Measurements from ENCODE around the gene NME4. TPM values are rescaled to one million over a fixed set of nuclear protein-coding genes. Genes with fewer than 3 reads are reported as not detected.
"Not testable (repeated sequence)": the region's sequence is repeated elsewhere in the genome, so short reads cannot be mapped to it uniquely, and the experiment has no call there.

NME4 gene
- polyA plus RNA-seq, 2 donors = 40.3 to 41.9 TPM

- no peak overlapping the region for H3K4me3 ChIP-seq (ENCODE audit: low read depth in 1 of 2, low read length in 2 of 2)
- H3K4me1 ChIP-seq (ENCODE audit: control insufficient read depth in 2 of 2, insufficient read depth in 2 of 2, low read length in 1 of 2) = peaks cover 0 to 13% of the 10 kb centered on the region in 2 donors
- 89 to 94% methylated on average over 23 of the region's 23 CpGs for WGBS, 2 donors
- H3K27me3 ChIP-seq (ENCODE audit: control insufficient read depth in 1 of 2, insufficient read depth in 2 of 2, low read length in 2 of 2) = no peaks in the 10 kb centered on the region
- H3K9me3 ChIP-seq (ENCODE audit: control insufficient read depth in 2 of 2, insufficient read depth in 1 of 2, low read depth in 1 of 2, low read length in 1 of 2) = no peaks in the 10 kb centered on the region
- no peak overlapping the region for H3K27ac ChIP-seq (ENCODE audit: low read depth in 2 of 2, low read length in 1 of 2)
- peaks cover 0 to 53% of the 10 kb centered on the region in 2 donors for H3K36me3 ChIP-seq (ENCODE audit: control insufficient read depth in 2 of 2, insufficient read depth in 2 of 2, low read length in 1 of 2)
Measured at GRCh38 chr16:375212-375611, 21.8 kb upstream of the NME4 start.

DNA sequence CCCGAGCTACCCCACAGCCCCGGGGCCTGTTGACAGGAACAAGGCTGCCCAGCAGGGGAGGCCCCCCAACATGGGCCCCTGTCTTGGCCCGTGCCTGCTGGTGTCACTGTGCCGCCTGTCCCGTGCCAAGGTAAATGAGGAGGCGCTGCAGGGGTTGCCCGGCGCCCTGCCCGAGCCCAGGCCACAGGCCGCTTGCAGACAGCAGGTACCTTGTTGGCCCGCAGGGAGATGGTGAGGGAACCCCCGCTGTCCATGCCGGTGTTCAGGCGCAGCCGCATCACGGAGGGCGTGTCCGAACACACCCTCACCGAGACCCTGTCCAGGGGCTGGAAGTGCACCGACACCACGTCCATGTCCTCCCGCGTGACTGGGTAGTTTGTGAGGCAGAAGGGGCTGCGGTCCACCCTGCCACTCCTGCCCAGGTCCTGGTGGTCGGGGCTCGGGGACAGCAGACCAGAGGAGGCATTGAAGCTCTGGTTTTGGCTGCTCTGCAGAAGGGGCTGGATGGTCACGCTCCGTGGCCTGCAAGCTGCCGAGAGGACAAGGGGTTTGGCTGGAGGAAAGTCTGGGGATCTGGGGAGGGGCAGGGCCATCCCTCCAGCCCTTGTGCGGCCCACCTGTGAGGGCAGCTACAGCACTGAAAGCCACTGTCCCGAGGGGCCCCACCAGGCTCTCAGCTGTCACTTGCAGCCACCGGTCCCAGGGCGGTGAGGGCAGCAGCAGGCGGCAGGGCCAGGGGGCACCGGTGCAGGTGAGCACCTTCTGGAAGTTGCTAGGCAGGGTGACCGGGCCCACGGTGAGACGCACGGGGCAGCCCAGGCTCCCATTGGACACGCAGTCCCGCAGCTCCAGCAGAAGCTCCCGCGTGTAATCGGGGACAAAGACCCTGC lies 20.8 kb upstream of the NME4 start:
- Histone ChIP-seq H3K9me3 (ENCODE audit: control insufficient read depth in 2 of 2, insufficient read depth in 1 of 2, low read depth in 1 of 2, low read length in 1 of 2) (no peaks in the 10 kb centered on the region), H3K27me3 (ENCODE audit: control insufficient read depth in 1 of 2, insufficient read depth in 2 of 2, low read length in 2 of 2) (no peaks in the 10 kb centered on the region), H3K4me1 (ENCODE audit: control insufficient read depth in 2 of 2, insufficient read depth in 2 of 2, low read length in 1 of 2) (peaks cover 0 to 17% of the 10 kb centered on the region in 2 donors), H3K4me3 (ENCODE audit: low read depth in 1 of 2, low read length in 2 of 2) (no peak overlapping the region), H3K36me3 (ENCODE audit: control insufficient read depth in 2 of 2, insufficient read depth in 2 of 2, low read length in 1 of 2) (peaks cover 0 to 53% of the 10 kb centered on the region in 2 donors), H3K27ac (ENCODE audit: low read depth in 2 of 2, low read length in 1 of 2) (no peak overlapping the region)
- 95% methylated on average over 37 to 44 of the region's 44 CpGs for WGBS, 2 donors

- H3K4me1 ChIP-seq (ENCODE audit: control insufficient read depth in 2 of 2, insufficient read depth in 2 of 2, low read length in 1 of 2) = peaks cover 0 to 17% of the 10 kb centered on the region in 2 donors
Measured at GRCh38 chr16:376817-377418, 20.1 kb upstream of the NME4 start.

DNA sequence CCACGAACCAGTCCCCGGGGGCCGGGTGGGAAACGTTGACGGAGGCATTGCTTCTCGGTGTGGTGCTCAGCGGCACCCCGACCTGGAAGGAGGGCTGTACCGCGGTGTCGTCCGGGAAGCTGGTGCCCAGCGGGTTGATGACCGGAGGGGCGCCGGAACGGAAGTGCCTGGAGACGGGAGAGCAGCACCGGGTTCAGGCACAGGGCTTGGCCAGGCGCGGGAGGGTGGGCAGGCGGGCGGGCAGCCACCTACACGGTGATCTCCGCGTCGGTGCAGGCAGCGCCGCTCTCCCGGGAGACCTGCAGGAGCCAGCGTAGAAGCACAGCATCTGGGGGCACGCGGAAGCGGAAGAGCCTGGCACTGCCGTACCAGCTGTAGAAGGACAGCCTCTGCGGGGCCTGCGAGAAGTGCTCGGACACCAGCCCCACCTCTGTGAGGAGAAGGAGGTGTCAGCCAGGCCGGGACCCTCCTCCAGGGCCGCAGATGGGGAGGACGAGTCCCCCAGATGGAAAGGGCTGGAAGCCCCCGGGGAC lies 19.5 kb upstream of the NME4 start:
- Histone ChIP-seq H3K27me3 (ENCODE audit: control insufficient read depth in 1 of 2, insufficient read depth in 2 of 2, low read length in 2 of 2) (no peaks in the 10 kb centered on the region), H3K27ac (ENCODE audit: low read depth in 2 of 2, low read length in 1 of 2) (no peak overlapping the region), H3K9me3 (ENCODE audit: control insufficient read depth in 2 of 2, insufficient read depth in 1 of 2, low read depth in 1 of 2, low read length in 1 of 2) (no peaks in the 10 kb centered on the region), H3K4me3 (ENCODE audit: low read depth in 1 of 2, low read length in 2 of 2) (no peak overlapping the region), H3K36me3 (ENCODE audit: control insufficient read depth in 2 of 2, insufficient read depth in 2 of 2, low read length in 1 of 2) (peaks cover 0 to 46% of the 10 kb centered on the region in 2 donors), H3K4me1 (ENCODE audit: control insufficient read depth in 2 of 2, insufficient read depth in 2 of 2, low read length in 1 of 2) (peaks cover 0 to 17% of the 10 kb centered on the region in 2 donors)
- WGBS, 2 donors = 92 to 93% methylated on average over 37 to 42 of the region's 42 CpGs

More at GRCh38 chr16:376817-377418, 20.1 kb upstream of the NME4 start:
- H3K9me3 ChIP-seq (ENCODE audit: control insufficient read depth in 2 of 2, insufficient read depth in 1 of 2, low read depth in 1 of 2, low read length in 1 of 2) = no peaks in the 10 kb centered on the region
- H3K36me3 ChIP-seq (ENCODE audit: control insufficient read depth in 2 of 2, insufficient read depth in 2 of 2, low read length in 1 of 2) = peaks cover 0 to 52% of the 10 kb centered on the region in 2 donors
- H3K4me3 ChIP-seq (ENCODE audit: low read depth in 1 of 2, low read length in 2 of 2) = no peak overlapping the region
- no peaks in the 10 kb centered on the region for H3K27me3 ChIP-seq (ENCODE audit: control insufficient read depth in 1 of 2, insufficient read depth in 2 of 2, low read length in 2 of 2)
- H3K27ac ChIP-seq (ENCODE audit: low read depth in 2 of 2, low read length in 1 of 2) = no peak overlapping the region
- WGBS, 2 donors = 91 to 92% methylated on average over 26 of the region's 26 CpGs

DNA sequence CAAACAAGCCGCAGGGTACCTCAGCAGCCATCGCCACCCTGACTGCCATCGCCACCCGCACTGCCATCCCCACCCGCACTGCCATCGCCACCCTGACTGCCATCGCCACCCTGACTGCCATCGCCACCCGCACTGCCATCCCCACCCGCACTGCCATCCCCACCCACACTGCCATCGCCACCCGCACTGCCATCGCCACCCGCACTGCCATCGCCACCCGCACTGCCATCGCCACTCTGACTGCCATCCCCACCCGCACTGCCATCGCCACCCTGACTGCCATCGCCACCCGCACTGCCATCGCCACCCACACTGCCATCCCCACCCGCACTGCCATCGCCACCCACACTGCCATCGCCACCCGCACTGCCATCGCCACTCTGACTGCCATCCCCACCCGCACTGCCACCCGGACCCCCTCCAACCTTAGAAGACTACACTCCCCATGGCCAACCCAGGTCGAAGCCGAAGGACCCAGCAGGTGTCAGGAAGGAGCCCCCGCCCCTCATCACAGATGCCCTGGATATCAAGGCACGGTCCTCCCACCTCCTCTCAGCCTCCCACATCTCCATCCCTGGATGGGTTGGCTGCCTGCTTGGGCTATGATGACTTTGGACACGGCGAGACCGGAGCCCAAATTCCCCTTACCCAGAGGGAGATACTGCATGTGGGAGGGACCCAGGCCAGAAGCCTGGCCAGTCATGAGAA lies 18.7 kb upstream of the NME4 start:
- H3K4me3 ChIP-seq (ENCODE audit: low read depth in 1 of 2, low read length in 2 of 2); H3K27me3 ChIP-seq (ENCODE audit: control insufficient read depth in 1 of 2, insufficient read depth in 2 of 2, low read length in 2 of 2); H3K9me3 ChIP-seq (ENCODE audit: control insufficient read depth in 2 of 2, insufficient read depth in 1 of 2, low read depth in 1 of 2, low read length in 1 of 2); H3K27ac ChIP-seq (ENCODE audit: low read depth in 2 of 2, low read length in 1 of 2): not testable (repeated sequence)
- H3K4me1 ChIP-seq (ENCODE audit: control insufficient read depth in 2 of 2, insufficient read depth in 2 of 2, low read length in 1 of 2) = peaks cover 0 to 18% of the 10 kb centered on the region in 2 donors
- H3K36me3 ChIP-seq (ENCODE audit: control insufficient read depth in 2 of 2, insufficient read depth in 2 of 2, low read length in 1 of 2) = peaks cover 0 to 41% of the 10 kb centered on the region in 2 donors
- WGBS, 2 donors = 92 to 93% methylated on average over 35 to 36 of the region's 36 CpGs

GRCh38 chr16:378821-379182 lies 18.2 kb upstream of the NME4 start:
- no peak overlapping the region for H3K27ac ChIP-seq (ENCODE audit: low read depth in 2 of 2, low read length in 1 of 2)
- peaks cover 0 to 19% of the 10 kb centered on the region in 2 donors for H3K4me1 ChIP-seq (ENCODE audit: control insufficient read depth in 2 of 2, insufficient read depth in 2 of 2, low read length in 1 of 2)
- H3K36me3 ChIP-seq (ENCODE audit: control insufficient read depth in 2 of 2, insufficient read depth in 2 of 2, low read length in 1 of 2) = peaks cover 0 to 36% of the 10 kb centered on the region in 2 donors
- H3K4me3 ChIP-seq (ENCODE audit: low read depth in 1 of 2, low read length in 2 of 2) = no peak overlapping the region
- WGBS, 2 donors = 59 to 70% methylated on average over 14 of the region's 14 CpGs
- H3K9me3 ChIP-seq (ENCODE audit: control insufficient read depth in 2 of 2, insufficient read depth in 1 of 2, low read depth in 1 of 2, low read length in 1 of 2) = no peaks in the 10 kb centered on the region
- H3K27me3 ChIP-seq (ENCODE audit: control insufficient read depth in 1 of 2, insufficient read depth in 2 of 2, low read length in 2 of 2) = no peaks in the 10 kb centered on the region

GRCh38 chr16:379183-379960 lies 17.6 kb upstream of the NME4 start:
- Histone ChIP-seq H3K27ac (ENCODE audit: low read depth in 2 of 2, low read length in 1 of 2) (no peak overlapping the region), H3K9me3 (ENCODE audit: control insufficient read depth in 2 of 2, insufficient read depth in 1 of 2, low read depth in 1 of 2, low read length in 1 of 2) (no peaks in the 10 kb centered on the region), H3K36me3 (ENCODE audit: control insufficient read depth in 2 of 2, insufficient read depth in 2 of 2, low read length in 1 of 2) (peaks cover 0 to 30% of the 10 kb centered on the region in 2 donors), H3K27me3 (ENCODE audit: control insufficient read depth in 1 of 2, insufficient read depth in 2 of 2, low read length in 2 of 2) (no peaks in the 10 kb centered on the region), H3K4me3 (ENCODE audit: low read depth in 1 of 2, low read length in 2 of 2) (no peak overlapping the region), H3K4me1 (ENCODE audit: control insufficient read depth in 2 of 2, insufficient read depth in 2 of 2, low read length in 1 of 2) (peaks cover 0 to 19% of the 10 kb centered on the region in 2 donors)
- 54 to 71% methylated on average over 15 to 16 of the region's 16 CpGs for WGBS, 2 donors

DNA sequence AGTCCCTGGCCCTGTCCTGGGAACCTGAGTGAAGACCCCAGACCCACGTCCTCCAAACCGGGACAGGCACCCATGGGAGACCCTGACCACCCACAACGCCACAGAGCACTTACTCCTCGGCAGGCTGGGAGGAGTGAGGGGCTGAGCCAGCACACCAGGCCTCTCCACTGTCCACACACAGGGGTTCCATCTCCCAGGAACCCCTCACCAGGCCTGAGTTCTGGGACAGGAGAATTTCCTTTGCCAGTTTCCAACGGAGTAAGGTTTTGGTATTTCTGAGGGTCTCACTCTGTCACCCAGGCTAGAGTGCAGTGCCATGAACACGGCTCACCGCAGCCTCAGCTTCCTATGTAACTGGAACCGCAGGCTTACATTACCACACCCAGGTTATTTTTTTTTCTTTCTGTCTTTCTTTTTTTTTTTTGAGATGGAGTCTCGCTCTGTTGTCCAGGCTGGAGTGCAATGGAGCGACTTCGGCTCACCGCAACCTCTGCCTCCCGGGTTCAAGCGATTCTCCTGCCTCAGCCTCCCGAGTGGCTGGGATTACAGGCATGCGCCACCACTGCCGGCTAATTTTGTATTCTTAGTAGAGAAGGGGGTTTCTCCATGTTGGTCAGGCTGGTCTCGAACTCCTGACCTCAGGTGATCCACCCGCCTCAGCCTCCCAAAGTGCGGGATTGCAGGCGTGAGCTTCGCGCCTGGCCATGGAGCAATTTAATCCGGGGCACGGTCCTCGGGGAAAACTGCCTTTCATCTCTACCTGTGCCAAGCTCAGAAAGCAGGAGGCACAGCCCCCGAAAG lies 16.8 kb upstream of the NME4 start:
- no peaks in the 10 kb centered on the region for H3K27me3 ChIP-seq (ENCODE audit: control insufficient read depth in 1 of 2, insufficient read depth in 2 of 2, low read length in 2 of 2)
- H3K9me3 ChIP-seq (ENCODE audit: control insufficient read depth in 2 of 2, insufficient read depth in 1 of 2, low read depth in 1 of 2, low read length in 1 of 2) = no peaks in the 10 kb centered on the region
- WGBS, 2 donors = 63 to 75% methylated on average over 27 of the region's 27 CpGs
- peaks cover 0 to 25% of the 10 kb centered on the region in 2 donors for H3K36me3 ChIP-seq (ENCODE audit: control insufficient read depth in 2 of 2, insufficient read depth in 2 of 2, low read length in 1 of 2)
- H3K27ac ChIP-seq (ENCODE audit: low read depth in 2 of 2, low read length in 1 of 2) = no peak overlapping the region
- peaks cover 0 to 19% of the 10 kb centered on the region in 2 donors for H3K4me1 ChIP-seq (ENCODE audit: control insufficient read depth in 2 of 2, insufficient read depth in 2 of 2, low read length in 1 of 2)
- H3K4me3 ChIP-seq (ENCODE audit: low read depth in 1 of 2, low read length in 2 of 2) = peak overlapping the region; percentile 61 to 70
